ENCODE measurements around the gene FOXO1. TPM values are rescaled to one million over a fixed set of nuclear protein-coding genes. Genes with fewer than 3 reads are reported as not detected.
A peak's percentile ranks its signal among the peaks of the same experiment; 100 is the strongest.

FOXO1 gene
- total and polyA plus RNA-seq, 2 of the 13 experiments (the other 11 are each of a cell fraction or from before 2014, with no cell fraction given), result 8.1 to 13.1 TPM

DNA sequence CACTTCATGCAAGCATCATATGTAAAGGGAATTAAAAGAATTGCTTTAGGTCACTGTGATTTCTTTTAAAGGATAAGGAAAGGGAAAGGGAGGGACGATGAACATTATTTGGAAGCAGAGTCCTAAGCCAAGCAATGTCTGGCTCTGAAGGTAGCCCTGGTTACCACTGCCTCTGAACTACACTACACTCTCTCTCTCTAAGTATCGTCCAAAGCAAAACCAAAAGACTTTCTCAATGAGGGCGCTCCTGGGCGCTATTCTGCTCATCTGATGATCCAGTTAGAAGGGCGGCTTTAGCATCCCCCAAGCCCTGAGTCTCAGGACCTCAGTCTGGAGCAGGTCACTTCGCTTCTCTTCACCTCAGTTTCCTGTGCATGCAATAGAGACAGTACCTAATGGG, 26.2 kb downstream of the FOXO1 start (continued):
- TF ChIP-seq, protein P1, sequence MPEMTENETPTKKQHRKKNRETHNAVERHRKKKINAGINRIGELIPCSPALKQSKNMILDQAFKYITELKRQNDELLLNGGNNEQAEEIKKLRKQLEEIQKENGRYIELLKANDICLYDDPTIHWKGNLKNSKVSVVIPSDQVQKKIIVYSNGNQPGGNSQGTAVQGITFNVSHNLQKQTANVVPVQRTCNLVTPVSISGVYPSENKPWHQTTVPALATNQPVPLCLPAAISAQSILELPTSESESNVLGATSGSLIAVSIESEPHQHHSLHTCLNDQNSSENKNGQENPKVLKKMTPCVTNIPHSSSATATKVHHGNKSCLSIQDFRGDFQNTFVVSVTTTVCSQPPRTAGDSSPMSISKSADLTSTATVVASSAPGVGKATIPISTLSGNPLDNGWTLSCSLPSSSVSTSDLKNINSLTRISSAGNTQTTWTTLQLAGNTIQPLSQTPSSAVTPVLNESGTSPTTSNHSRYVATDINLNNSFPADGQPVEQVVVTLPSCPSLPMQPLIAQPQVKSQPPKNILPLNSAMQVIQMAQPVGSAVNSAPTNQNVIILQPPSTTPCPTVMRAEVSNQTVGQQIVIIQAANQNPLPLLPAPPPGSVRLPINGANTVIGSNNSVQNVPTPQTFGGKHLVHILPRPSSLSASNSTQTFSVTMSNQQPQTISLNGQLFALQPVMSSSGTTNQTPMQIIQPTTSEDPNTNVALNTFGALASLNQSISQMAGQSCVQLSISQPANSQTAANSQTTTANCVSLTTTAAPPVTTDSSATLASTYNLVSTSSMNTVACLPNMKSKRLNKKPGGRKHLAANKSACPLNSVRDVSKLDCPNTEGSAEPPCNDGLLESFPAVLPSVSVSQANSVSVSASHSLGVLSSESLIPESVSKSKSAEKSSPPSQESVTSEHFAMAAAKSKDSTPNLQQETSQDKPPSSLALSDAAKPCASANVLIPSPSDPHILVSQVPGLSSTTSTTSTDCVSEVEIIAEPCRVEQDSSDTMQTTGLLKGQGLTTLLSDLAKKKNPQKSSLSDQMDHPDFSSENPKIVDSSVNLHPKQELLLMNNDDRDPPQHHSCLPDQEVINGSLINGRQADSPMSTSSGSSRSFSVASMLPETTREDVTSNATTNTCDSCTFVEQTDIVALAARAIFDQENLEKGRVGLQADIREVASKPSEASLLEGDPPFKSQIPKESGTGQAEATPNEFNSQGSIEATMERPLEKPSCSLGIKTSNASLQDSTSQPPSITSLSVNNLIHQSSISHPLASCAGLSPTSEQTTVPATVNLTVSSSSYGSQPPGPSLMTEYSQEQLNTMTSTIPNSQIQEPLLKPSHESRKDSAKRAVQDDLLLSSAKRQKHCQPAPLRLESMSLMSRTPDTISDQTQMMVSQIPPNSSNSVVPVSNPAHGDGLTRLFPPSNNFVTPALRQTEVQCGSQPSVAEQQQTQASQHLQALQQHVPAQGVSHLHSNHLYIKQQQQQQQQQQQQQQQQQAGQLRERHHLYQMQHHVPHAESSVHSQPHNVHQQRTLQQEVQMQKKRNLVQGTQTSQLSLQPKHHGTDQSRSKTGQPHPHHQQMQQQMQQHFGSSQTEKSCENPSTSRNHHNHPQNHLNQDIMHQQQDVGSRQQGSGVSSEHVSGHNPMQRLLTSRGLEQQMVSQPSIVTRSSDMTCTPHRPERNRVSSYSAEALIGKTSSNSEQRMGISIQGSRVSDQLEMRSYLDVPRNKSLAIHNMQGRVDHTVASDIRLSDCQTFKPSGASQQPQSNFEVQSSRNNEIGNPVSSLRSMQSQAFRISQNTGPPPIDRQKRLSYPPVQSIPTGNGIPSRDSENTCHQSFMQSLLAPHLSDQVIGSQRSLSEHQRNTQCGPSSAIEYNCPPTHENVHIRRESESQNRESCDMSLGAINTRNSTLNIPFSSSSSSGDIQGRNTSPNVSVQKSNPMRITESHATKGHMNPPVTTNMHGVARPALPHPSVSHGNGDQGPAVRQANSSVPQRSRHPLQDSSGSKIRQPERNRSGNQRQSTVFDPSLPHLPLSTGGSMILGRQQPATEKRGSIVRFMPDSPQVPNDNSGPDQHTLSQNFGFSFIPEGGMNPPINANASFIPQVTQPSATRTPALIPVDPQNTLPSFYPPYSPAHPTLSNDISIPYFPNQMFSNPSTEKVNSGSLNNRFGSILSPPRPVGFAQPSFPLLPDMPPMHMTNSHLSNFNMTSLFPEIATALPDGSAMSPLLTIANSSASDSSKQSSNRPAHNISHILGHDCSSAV (CRISPR knock-in tag; IDR thresholded peaks at IDR 0.05; ENCODE audit: borderline replicate concordance), result no peak
- TF ChIP-seq ZNF674 (CRISPR knock-in tag; IDR thresholded peaks at IDR 0.05; ENCODE audit: low read depth), result no peak

DNA sequence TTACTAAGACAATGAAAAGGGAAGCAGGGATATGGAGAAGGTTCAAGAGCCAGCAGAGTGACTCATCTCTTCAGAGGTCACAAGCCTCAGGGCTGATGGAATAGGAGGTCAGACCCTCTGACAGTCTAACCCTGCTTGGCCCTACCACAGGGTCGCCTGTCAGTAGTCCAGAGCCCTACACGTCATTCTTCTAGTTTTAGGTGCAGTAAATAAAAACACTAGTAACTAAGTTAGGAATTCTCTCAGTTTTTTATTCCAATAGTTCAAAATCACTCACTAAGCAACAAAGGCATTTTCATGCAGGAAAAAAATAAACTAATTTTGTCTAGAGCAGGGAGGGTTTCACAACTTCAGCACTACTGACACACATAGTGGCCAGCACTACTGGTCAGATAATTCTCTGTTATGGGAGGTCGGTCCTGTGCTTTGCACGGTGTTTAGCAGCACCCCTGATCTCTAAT, 27.2 kb downstream of the FOXO1 start:
- H3K4me2 ChIP-seq (ENCODE audit: low read depth, low read length), result no peak overlapping the region
- peak; percentile 14 for DNase-seq (ENCODE audit: low spot score)
- WGBS (ENCODE audit: low lambda C conversion rate), result 67% methylated on average over 4 of the region's 4 CpGs
- FAIRE-seq, result no peak
- no peaks in the 10 kb centered on the region for H3K9me3 ChIP-seq (ENCODE audit: low read length)
- peaks cover 92% of the 10 kb centered on the region for H3K79me2 ChIP-seq (ENCODE audit: insufficient read depth, low read length)
- H3K9ac ChIP-seq (ENCODE audit: insufficient read depth, low read depth, low read length), result no peak overlapping the region
- 0 out of 2 replicates have a peak, but pooled peaks have one; percentile 10 for TF ChIP-seq NR2F6 (IDR thresholded peaks at IDR 0.05)
- TF ChIP-seq NR2F6 (CRISPR knock-in tag; IDR thresholded peaks at IDR 0.05), result 0 out of 2 replicates have a peak, but pooled peaks have one; percentile 43
- TF ChIP-seq NR2C2 (CRISPR knock-in tag; IDR thresholded peaks at IDR 0.05; ENCODE audit: borderline replicate concordance), result no peak
- 0 out of 2 replicates have a peak, but pooled peaks have one; percentile 8 for TF ChIP-seq RARA (CRISPR knock-in tag; IDR thresholded peaks at IDR 0.05)
- peak; percentile 75 for TF ChIP-seq FOSL2 (CRISPR knock-in tag; IDR thresholded peaks at IDR 0.05)
- peaks cover 87% of the 10 kb centered on the region for H4K20me1 ChIP-seq (ENCODE audit: insufficient read depth, low read length)
- peaks cover 2 to 3% of the 10 kb centered on the region in 2 experiments; a peak in 3 of 5 replicates for H3K36me3 ChIP-seq (replicated peaks in 1 of 2; ENCODE audit: control insufficient read depth in 1 of 2, insufficient read depth in 2 of 2, low read length in 2 of 2)
- no peak overlapping the region for H3K4me3 ChIP-seq (replicated peaks in 1 of 3; ENCODE audit: insufficient read depth in 1 of 3, low read depth in 2 of 3, low read length in 3 of 3)
- peak; percentile 65 for ATAC-seq
- ChIA-PET POLR2A (no interaction called here), CTCF (ENCODE audit: low intra/inter-chr PET ratio, low total read pairs) (no interaction called here)
- in situ Hi-C loops (cut with HindIII; ENCODE audit: extremely low pct_ligation_motif_present, low pct_unique_long_range_greater_than_20kb) (no loop called here), intact Hi-C loops (cut with micrococcal nuclease; ENCODE audit: unreplicated experiment) (no loop called here)
- no TSS peak for BruUV-seq (replicated peaks)
- peak overlapping the region; percentile 9 for H3K27ac ChIP-seq (ENCODE audit: extremely low read length, insufficient read depth, low read length)
- no peaks in the 10 kb centered on the region for H3K27me3 ChIP-seq (ENCODE audit: control insufficient read depth in 1 of 2, insufficient read depth in 2 of 2, low read length in 2 of 2)
- H3K4me1 ChIP-seq (ENCODE audit: insufficient read depth, low read length), result peaks cover 49% of the 10 kb centered on the region
- H2AFZ ChIP-seq (ENCODE audit: low read length), result no peak overlapping the region
